Prostate gland (tissue), 2 donors: ENCODE data around the gene ELP5.

Experiments
- CTCF ChIP-seq, 4 experiments: fragments of 200-600 bp in 2 of 4; fragments of 450-650 bp in 2 of 4; sonication (generic) in 2 of 4; IDR thresholded peaks; 1 replicate in 3 of 4; 2 replicates in 1 of 4; pipeline ENCODE4 v1.5.1; 2016 to 2019; ENCODE audit warnings: antibody characterized with exemption in 4 of 4, mild to moderate bottlenecking in 2 of 4, moderate library complexity in 2 of 4
- POLR2AphosphoS5 ChIP-seq: sonication (generic); formaldehyde crosslinking; IDR thresholded peaks from one replicate; pipeline ENCODE4 v1.6.1; 2017; ENCODE audit warnings: antibody characterized with exemption

GRCh38 chr17:7228920-7229319, 23.1 kb upstream of the ELP5 start:
- TF ChIP-seq CTCF (IDR thresholded peaks at IDR 0.05) (no peak), POLR2AphosphoS5 (no peak)
